ACHN (cell line): ENCODE measurements around the gene CMTM7.

ENCODE experiments used
- DNase-seq: peaks from one replicate; pipeline ENCODE4 v3.0.0-alpha.2; 2015
- in situ Hi-C: cut with HindIII; loops from 2 replicates; pipeline ENCODE4 v1.10.0; 2017; ENCODE audit warnings: low sequenced_read_pairs, low pct_ligation_motif_present, low pct_unique_long_range_greater_than_20kb

Gene CMTM7

DNA sequence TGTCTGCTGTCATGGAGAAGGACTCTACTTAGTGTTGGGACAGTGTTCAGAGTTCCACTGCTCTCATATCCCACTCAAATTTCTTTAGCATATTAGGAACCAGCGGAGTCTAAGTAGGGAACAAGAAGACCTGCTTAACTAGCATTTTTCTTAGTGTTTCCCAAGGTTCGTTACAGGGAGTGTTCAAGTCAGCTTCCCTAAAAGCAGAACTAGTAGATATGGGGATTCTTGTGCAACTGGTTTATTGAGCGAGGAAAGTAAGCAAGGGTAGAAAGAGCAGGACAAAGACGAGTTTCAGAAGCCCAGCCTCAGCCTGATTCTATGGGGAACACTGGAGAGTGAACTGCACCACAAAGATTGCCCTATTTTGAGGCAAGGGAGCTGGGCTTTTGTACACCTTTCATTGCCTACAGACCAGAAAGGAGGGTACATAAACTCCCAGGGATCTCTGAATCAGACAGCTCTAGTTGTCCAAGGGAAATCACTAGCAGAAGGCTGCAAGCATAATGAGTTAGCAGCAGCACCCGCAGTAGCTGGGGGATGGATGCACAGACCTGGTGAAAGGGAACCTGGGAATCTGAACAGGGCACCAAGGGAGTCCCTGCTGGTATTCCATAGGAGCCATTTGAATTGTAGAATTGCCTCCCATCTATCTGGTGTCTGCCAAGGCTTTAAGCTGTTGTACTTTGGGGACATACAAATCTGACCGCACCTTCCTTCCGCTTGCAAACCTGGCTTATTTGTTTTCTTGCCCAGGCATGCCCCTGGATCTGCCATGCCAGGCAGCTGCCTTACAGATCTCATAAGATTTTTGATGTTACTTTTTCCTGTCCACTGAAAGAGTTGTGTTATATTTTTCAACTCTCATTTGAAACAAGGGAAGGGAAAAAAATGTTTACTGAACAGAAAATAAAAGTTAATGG lies 15.1 kb downstream of the CMTM7 start:
- DNase-seq: no peak

DNA sequence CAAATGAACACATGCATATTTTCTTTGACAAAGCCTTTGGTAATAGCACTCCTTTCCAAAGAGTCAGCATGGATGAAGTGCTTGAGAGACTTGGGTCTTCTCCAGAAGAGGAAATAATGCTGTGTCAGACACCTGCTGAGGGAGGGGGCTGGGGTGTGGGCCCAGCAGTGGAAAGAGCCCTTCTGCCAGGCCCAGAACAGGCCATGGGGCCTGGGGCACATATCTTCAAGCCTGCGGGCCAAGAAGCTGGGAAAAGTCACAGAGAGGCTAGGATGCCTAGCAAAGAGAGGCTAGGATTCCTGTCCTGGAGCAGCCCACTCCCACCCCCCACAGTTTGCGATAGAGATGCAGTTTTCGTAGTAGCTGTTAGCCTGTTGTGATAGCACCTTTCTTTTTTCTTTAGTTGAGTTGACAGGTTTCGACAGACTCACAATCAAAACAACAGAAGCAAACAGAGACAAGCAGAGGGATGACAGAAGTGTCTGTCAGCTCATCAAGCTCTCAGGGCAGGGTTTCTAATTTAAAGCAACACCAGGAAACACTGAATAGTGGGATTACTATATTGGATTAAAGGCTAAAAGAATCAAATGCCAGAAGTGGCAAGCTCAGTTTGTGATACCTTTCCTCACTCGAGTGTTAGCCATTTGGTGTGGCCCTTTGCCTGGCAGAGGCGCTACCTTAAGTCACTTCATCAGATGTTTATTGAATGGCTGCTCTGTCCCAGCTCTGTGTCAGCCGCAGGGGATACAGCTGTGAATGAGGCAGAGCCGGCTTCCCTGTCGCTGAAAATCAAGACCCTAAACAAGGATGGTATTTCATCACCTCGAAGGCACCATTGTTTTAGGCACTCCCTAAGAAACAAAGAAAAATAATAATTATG lies 19.0 kb downstream of the CMTM7 start:
- in situ Hi-C loops: no loop called here
- no peak for DNase-seq

More for the DNA sequence above, 15.1 kb downstream of the CMTM7 start:
- in situ Hi-C loops: no loop called here

DNA sequence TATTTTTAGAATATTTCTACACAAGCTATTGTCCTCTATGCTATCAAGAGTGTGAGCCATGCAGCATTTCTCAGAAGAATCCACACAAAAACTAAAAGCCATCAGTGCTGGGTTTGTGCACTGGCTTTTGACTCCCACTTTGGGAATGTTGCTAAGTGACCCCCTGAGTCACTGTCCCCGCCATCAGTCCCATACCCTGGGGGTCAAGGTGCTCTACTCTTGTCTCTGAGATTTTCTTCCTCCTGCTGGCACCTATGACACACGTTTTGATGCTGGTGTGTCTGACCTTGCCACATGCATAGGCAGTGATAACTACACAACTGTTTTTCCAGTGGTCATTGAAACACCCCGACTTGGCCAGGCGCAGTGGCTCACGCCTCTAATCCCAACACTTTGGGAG lies 19.8 kb downstream of the CMTM7 start:
- in situ Hi-C loops: no loop called here
- no peak for DNase-seq

DNA sequence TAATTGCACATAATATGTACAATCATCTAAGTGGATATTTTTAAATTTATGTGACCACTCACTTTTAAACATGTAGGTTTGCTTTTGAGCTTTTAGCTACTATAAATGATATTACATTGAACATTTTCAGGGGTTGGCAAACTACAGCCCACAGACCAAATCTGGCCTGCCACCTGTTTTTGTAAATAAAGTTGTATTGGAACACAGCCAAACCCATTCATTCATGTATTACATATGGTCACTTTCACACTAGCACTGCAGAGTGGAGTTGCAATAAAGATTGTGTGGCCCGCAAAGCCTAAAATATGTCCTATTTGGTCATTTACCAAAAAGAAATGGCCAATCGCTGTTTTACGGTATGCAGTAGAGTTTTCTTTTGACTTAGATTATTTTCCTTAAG lies 21.2 kb downstream of the CMTM7 start:
- no peak for DNase-seq
- in situ Hi-C loops: no loop called here

DNA sequence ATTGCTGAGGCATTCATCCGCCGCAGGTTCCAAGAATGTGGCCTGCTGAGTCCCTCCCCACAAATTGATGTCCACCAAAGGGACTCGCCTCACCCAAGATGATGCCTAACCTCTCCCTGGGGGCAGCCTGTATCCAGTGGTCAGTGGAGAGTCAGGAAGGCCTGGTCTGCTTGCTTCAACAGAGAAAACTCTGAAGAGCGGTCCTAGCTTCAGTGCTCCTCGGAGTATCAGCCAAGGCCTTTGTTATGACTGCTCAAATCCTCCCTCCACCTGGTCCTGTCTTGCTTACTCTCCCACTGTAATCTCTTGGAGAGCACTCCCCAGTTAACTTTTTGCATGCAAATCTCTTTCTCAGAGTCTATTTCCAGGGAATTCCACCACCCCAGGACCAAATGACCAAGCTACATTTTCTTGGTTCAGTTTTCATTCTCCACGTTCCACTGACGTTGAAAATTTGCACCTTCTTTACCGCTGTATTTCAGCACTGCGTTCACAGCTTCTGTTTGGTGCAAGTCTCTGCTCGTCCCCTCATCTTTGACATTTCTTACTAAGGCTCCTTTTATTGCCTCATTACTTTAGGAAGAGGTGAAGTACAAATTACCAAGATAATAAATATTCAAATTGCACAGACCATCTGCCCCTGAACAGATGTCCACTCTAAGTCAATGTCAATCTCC lies 22.3 kb downstream of the CMTM7 start:
- in situ Hi-C loops: no loop called here
- no peak for DNase-seq

DNA sequence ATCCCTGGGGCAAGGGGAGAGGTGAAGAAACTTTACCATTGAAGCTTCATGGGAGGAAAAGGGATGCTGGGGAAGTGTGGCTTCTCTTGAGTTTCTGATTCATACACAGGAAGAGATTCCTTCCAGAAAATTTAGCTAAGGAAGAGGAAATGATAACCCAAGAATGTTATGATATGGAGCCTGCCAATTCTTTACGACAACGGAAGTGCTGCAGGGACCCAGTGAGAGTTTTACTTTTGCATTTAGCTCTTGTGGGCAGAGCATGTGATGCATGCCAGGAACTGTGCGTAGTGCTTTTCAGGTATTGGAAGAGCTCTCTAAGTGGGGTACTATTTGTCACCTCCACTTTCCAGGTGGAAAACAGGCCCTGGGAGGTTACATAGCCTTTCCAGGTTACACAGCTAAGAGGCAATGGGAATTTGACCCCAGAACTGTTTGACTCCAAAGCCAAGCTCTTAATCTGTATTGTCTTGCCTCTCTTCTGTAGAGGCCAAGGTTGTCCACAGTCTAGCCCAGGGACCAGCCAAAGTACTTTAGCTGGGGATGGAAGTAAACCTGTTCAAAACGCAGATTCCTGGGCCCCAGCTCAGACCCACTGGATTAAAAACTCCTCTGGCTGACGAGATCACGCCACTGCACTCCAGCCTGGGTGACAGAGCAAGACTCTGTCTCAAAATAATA lies 23.0 kb downstream of the CMTM7 start:
- DNase-seq: no peak

DNA sequence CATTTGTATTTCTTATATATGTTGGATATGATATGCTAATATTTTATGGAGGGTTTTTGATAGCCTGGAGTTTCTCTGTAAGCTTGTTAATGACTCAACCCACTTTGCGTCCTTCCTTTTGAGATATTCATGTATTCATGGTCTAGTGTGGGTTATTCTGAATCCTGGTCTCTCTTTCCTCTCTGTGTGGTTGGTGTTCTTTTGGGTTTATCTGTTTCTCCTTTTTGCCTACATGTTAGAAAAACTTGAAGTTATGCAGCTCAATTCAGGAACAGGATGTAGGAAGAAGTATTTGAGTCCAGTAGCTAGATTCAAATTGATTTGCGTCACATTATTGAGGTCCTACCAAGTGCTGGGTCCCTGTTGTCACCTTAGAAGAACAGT lies 28.1 kb downstream of the CMTM7 start:
- no peak for DNase-seq
- in situ Hi-C loops: no loop called here

More for the DNA sequence above, 23.0 kb downstream of the CMTM7 start:
- in situ Hi-C loops: no loop called here

DNA sequence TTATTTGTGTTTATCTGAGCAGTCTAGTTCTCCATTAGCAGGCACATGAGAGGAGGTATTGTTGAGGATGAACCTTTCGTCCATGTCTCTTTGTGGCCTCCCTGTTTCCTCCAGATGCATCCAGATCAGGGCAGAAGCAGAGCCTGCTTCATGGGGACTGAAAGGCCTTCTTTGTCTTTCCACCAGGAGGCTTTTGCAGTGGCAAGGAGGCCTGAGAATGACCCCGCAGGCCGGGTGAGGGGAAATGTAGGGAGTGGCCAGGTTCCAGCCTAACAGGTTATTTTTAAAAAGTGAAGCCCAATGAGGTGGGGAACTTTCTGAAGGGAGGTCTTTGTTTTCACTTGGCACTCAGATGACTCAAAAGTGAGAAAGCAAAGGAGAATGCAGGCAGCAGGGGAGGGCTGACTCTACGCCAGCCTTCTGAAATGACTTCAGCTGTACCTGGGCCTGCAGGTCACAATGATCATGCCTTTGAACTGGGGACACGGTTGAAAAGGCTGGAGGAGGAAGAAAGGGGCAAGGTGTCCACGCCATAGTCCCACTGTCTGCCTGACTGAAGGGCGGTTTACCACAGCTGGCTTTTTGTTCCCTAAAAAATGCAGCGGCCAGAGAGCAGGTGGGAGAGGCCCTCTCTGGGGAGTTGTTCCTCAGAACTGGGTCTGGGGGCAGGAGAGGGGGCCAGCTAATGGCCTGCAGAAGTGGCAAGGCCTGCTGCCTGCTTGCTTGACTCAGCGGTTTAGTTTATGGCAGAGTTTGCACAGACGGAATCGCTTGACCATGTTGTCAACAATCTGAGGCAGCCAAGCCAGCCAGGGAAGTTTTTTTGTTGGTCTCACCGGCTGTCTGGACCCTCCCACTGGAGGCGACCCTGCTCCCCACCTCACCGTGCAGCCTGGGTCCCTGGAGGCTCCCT lies 28.7 kb downstream of the CMTM7 start:
- DNase-seq: peak; percentile 55
- in situ Hi-C loops: no loop called here

DNA sequence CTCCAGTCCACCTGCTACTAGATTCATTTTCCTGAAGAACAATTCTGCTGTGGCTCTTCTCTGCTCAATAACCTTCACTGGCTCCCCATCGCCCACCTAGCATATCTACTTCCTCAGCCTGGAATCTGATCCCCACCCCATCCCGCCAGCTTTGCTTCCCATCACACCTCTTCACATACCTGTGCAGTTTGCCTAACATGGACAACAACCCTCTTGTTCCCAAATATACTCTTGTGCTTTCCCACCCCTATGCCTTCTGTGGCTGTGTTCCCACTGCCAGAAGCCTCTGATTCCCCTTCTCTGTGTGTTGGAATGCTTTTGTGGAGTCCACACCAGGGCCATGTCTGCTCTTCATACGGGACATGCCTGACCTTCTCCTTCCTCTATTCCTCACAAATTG lies 29.5 kb downstream of the CMTM7 start:
- DNase-seq: no peak
- in situ Hi-C loops: no loop called here

DNA sequence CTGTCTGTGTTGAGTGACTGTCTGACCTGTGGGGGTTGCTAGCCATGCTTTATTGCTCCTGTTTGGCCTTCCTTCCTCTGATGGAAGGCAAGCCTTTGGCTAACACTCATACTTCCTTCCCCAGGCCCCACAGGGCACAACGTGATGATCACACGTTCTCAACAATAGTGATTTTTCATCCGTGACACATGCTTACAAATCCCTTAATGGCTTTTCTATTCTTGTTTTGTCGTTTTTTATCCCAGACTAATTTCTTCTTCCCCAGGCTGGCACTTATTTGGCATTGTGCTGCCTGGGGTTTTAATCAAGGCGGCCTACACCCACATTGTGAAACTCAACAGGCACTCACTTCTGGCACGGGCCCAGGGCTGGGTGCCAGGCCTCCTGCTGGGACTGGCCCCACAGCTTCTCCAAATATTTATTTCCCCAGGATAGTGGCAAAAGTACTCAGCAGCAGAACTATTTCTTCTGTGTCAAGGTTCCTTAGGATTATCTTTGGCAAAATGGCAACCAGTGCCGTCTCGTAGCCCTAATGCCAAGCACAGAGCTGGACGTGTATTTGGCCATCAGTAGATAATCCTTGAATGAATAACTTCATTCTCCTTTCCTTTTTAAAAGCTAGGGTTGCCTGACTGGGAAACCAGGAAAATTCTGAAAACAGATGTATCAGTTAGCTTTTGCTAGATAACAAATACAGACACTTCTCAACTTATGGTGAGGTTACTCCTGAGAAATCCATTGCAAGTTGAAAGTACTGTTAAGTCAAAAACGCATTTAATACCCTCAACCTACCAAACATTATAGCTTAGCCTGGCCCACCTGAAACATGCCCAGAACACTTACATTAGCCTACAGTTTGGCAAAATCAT lies 30.6 kb downstream of the CMTM7 start:
- in situ Hi-C loops: no loop called here
- peak; percentile 46 for DNase-seq

DNA sequence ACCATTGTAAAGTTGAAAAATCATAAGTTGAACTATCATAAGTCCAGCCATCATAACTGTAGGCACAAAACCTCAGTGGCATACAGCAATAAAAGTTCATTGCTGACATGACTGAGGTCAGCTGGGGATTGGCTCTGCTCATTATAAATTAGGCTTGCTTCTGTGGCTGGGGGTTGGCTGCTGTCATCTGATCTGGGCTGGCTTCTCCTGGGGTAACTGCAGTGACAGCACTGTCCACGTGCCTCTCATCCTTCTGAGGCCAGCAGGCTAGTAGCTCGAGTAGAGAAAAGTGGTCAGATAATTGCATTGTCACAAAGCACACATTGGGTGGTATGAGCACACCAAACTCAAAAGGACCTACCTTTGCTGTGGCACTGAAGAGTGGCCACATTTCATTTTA lies 31.3 kb downstream of the CMTM7 start:
- in situ Hi-C loops: no loop called here
- no peak for DNase-seq

DNA sequence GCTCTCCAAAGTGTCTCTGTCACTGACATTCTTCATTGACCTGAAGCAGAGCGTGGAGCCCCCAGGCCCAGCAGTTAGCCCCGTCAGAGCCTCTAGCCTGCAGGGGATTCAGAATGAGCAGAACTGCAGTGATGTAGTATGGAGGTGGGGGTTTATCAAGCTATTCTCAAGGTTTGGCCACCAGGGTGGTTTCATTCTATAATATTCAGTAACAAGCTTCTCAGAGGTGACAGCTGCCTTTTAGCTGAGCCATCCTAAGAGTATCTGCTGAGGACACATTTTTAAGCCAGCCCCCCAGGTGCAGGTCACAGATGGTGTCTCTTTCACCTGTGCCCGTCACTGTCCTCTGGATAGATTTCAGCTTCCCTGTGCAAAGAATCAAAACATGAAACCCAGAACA lies 31.9 kb downstream of the CMTM7 start:
- in situ Hi-C loops: no loop called here

DNA sequence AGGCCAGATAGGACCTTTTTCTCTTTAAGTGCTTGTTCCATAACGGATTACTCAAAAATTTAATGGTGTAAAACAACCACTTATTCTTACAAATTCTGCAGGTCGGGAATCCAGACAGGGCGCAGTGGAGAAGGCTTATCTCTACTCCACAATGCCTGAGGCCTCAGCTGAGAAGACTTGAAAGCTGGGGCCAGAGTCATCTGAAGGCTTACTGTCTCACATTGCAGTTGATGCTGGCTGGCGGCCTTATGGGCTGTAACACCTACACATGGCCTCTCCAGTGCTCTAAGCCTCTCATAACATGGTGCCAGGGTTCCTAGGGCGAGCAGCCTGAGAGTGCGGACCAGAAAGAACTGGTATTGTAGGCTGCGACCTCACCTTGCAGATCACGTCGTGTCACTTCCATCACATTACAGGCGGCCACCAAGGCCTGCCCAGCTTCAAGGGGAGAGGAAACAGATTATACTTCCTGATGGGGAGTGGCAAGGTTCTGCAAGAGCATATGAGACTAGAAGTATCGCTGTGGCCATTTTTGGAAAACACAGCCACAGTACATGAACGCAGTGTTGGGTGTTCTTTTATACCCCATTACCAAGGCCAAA lies 32.4 kb downstream of the CMTM7 start:
- no peak for DNase-seq
- in situ Hi-C loops: no loop called here

More for the DNA sequence above, 31.9 kb downstream of the CMTM7 start:
- DNase-seq: no peak

DNA sequence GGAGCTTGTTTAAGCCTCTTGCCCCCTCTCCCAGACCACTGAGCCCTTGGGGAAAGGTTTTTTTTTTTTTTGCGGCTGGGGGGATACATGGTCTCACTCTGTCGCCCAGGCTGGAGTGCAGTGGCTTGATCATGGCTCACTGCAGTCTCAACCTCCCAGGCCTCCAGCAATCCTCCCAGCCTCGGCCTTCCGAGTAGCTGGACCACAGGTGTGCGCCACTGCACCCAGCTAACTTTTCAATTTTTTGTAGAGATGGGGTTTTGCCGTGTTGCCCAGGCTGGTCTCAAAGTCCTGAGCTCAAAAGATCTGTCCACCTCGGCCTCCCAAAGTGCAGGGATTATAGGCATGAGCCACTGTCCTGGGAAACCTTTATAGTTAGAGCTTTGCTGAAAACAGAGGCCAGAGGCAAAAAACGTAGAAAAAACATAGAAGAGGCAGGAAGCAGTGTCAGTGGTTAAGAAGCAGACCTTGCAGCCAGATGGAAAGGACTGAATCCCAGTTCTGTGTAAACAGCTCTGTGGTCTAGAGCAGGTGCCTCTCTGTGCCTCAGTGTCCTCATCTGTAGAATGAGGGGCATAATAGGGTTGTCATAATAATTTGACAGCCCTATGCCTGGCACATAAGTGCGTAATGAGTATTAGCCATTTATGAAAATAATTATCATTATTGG lies 33.1 kb downstream of the CMTM7 start:
- no peak for DNase-seq
- in situ Hi-C loops: no loop called here

DNA sequence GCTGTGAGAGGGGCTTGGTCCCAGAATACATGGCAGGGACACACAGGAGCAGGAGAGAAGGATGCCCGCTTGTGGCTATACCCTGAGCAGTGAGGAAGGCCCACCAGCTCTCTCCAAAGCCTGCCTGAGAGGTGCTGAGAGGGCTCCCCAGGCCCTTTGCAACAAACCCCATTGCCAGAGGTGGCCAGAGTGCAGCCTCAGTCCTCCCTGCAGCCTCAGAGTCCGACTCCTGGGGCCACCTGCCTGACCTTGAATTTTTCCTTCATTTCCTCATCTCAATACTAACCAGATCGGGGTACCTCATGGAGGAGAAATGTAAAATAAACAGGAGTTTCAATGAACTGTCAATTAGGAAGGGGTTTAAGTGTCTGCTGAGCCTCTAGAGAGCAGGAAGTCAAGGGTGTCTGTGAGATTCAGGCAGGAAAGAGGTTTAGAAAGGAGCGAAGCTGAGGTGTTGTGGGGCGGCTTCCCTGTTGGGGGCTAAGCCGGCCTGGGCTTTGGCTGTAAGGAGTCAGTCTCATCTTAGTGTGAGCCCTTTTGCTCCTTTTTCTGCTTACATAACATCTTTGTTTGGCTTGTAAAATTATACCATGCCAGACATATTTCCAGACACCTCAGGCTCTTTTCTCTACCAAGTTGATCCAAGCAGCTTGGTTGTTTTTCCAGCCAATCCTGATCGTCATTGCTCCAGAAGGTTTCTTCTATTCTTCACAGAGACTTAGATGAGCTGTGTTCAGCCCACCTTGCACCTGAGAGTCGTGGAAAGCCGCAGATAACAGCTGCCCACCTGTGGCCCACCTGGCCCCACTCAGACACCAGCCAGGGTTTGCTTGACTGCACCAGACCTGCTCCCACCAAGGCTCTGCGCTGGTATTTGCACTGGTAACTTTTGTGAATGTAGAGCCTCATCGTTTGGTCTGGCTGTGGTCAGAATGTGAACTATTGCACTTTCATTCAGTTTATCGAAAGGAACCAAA lies 36.7 kb downstream of the CMTM7 start:
- DNase-seq: no peak
- in situ Hi-C loops: no loop called here
